ENCODE data around the gene PKD1L1.

- no peak for TF ChIP-seq CTCF (IDR thresholded peaks at IDR 0.05)
- TF ChIP-seq POLR2A (IDR thresholded peaks at IDR 0.05), result no peak
These were observed 176.3 kb downstream of the PKD1L1 start for GRCh38 chr7:47771990-47772360.
